ENCODE measurements around the gene KDM2A. TPM values are rescaled to one million over a fixed set of nuclear protein-coding genes. Genes with fewer than 3 reads are reported as not detected.
"Not testable (repeated sequence)": the region's sequence is repeated elsewhere in the genome, so short reads cannot be mapped to it uniquely, and the experiment has no call there.

KDM2A gene
- total RNA-seq, 2 donors from 2014 or later = 62.3 to 71.9 TPM

DNA sequence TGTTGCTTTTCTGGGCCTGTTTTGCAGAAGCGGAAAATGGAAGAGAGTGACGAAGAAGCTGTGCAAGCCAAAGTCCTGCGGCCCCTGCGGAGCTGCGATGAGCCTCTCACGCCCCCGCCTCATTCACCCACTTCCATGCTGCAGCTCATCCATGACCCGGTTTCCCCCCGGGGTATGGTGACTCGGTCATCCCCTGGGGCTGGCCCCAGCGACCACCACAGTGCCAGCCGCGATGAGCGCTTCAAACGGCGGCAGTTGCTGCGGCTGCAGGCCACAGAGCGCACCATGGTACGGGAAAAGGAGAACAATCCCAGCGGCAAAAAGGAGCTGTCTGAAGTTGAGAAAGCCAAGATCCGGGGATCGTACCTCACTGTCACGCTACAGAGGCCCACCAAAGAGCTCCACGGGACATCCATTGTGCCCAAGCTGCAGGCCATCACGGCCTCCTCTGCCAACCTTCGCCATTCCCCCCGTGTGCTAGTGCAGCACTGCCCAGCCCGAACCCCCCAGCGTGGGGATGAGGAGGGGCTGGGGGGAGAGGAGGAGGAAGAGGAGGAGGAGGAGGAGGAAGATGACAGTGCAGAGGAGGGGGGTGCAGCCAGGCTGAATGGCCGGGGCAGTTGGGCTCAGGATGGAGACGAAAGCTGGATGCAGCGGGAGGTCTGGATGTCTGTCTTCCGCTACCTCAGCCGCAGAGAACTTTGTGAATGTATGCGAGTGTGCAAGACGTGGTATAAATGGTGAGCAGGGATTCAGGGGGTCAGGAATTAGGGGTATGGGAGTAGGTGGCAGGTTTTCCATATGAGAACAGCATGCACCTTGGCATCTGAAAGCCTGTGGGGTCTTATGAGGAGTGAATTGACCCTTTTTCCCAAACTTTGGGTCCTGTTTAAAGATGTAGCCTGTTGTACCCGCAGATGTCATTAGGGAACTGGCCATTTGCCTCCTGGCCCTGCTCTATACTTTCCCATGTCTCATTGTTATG is 131.3 kb downstream of the KDM2A start:
- ATAC-seq (no peak), DNase-seq (no peak)
- intact Hi-C loops (cut with DNase I, micrococcal nuclease) = no loop called here

DNA sequence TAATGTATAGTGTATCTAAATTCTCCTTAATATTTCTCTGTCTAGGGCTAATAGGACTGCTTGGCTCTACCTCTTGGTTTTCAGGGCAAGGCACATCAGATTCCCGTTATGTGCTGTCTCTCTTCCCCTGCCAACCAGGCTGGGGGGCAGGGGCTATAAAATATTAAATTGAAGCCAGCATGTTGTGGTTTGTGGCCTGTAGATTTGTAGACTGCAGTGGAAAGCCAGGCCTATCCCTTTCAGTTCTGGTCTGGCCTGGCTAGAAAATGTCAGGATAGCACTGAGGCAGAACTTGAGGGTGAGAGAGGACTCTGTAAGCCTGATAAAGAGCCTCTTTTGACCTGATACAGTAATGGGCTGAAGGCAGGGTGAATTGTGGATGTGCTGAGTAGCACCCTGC is 132.8 kb downstream of the KDM2A start:
- DNase-seq (no peak), ATAC-seq (no peak)
- intact Hi-C loops (cut with DNase I, micrococcal nuclease) = no loop called here

GRCh38 chr11:67252831-67253239 is 133.8 kb downstream of the KDM2A start:
- intact Hi-C loops (cut with DNase I, micrococcal nuclease) = no loop called here
- DNase-seq = peak in 1 of 2 donors; percentile 29
- ATAC-seq = peak; percentile 59

GRCh38 chr11:67253872-67254624 is 135.0 kb downstream of the KDM2A start:
- DNase-seq (no peak), ATAC-seq (peak; percentile 69)
- intact Hi-C loops (cut with DNase I, micrococcal nuclease) = no loop called here

- no peak for DNase-seq
- no peak for ATAC-seq
- intact Hi-C loops (cut with DNase I, micrococcal nuclease) = no loop called here
Observed at GRCh38 chr11:67254798-67255197, 135.7 kb downstream of the KDM2A start.

DNA sequence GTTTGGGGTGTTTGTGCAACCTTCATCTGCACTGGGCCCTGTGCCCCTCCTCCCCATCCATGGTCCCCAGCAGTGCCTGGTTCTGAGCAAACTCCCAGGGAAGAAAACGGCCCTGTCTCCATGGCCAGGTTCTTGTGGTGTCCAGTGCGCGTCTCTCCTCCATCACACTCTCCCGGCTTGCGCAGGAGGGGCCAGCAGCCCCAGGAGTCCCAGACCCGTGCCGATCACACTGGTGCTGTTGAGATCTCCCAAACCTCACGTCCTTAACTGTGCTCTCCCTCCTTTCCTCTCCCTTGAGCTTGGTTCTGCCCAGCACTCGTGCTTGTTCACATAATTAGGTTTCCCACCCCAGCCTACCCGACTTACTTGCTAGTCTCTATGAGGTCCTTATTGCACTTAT is 136.3 kb downstream of the KDM2A start:
- DNase-seq = no peak
- ATAC-seq = no peak
- intact Hi-C loops (cut with DNase I, micrococcal nuclease) = no loop called here

- intact Hi-C loops (cut with DNase I, micrococcal nuclease) = no loop called here
- ATAC-seq = no peak
- no peak for DNase-seq
Observed at GRCh38 chr11:67255864-67256263, 136.8 kb downstream of the KDM2A start.

DNA sequence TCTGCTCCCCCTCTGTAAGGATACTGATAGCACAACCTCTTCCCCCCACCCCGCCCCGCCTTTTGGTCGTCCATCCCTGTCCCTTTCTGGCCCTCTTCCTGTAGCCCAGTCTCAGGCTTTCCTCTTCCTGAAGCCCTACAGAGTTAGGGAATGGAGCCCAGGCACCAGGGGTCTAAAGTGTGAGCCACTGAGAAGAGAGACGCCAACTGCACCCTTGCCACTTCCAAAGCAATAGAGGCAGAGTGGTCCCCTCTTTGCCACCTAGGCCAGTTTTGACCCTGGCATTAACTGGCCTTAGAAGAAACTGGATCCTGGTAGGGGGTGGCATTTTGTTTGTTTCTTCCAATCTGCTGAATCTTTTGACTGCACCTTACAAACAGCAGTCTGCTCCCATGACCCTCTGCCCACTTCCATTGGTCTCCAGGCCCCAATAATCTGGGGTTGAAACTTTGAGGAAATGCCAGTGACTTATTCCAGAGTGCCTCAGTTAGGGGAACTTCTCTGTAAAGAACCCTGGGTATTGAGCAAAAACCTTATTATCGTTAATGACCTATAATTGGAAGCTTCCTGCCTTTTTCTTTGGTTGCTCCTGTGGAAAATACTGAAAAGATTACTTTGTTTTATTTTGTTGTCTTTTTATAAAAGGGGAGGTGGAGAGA is 137.5 kb downstream of the KDM2A start:
- no peak for DNase-seq
- intact Hi-C loops (cut with DNase I, micrococcal nuclease) = no loop called here
- no peak for ATAC-seq

GRCh38 chr11:67260406-67260805 is 141.3 kb downstream of the KDM2A start:
- intact Hi-C loops (cut with DNase I, micrococcal nuclease) = no loop called here
- DNase-seq = no peak

DNA sequence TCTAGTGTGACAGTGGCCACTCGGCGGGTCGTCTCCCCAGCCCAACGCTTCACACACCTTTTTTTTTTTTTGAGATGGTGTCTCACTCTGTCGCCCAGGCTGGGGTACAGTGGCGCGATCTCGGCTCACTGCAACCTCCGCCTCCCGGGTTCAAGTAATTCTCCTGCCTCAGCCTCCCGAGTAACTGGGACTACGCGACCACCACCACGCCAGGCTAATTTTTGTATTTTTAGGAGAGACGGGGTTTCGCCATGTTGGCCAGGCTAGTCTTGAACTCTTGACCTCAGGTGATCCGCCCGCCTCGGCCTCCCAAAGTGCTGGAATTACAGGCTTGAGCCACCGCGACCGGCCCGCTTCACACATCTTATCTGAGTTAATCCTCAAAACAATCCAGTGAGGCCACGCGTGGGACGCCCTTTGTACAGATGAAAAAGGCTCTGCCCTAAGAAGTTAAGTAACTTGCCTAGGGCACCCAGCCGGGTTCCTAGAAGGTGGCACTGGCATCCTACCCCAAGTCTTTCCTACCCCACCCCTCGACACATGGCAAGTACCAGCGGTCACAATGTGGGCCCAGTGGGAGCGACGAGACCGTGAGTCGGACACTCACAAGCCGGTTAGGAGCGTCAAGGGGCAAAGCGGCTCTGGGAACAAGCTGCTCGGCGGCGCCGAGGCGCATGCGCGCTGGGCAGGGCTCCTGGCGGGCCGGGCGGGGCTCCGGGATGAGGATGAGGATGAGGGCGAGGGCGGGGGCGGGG is 142.0 kb downstream of the KDM2A start:
- intact Hi-C loops (cut with DNase I, micrococcal nuclease) = not testable (repeated sequence)

More at GRCh38 chr11:67260406-67260805, 141.3 kb downstream of the KDM2A start:
- ATAC-seq = no peak

GRCh38 chr11:67261640-67261945 is 142.5 kb downstream of the KDM2A start:
- ATAC-seq = no peak

More for the DNA sequence above, 142.0 kb downstream of the KDM2A start:
- ATAC-seq (peak; percentile 44), DNase-seq (peak; percentile 60 to 70)

GRCh38 chr11:67261946-67262681 is 143.1 kb downstream of the KDM2A start:
- intact Hi-C loops (cut with DNase I, micrococcal nuclease) = loop anchor here in 1 of 2 donors (2.0 kb wide), 1 partner anchor 55 kb away; no protein-coding TSS in a partner anchor
- ATAC-seq (no peak), DNase-seq (peak; percentile 22 to 27)

More at GRCh38 chr11:67261640-67261945, 142.5 kb downstream of the KDM2A start:
- no peak for DNase-seq
- intact Hi-C loops (cut with DNase I, micrococcal nuclease) = no loop called here

GRCh38 chr11:67262731-67263675 is 143.9 kb downstream of the KDM2A start:
- peak; percentile 81 to 90 for DNase-seq
- intact Hi-C loops (cut with DNase I, micrococcal nuclease) = loop anchor here in 1 of 2 donors (2.0 kb wide), 1 partner anchor 54 kb away; no protein-coding TSS in a partner anchor
- ATAC-seq = peak; percentile 54

- no peak for ATAC-seq
- DNase-seq = no peak
- intact Hi-C loops (cut with DNase I, micrococcal nuclease) = no loop called here
Observed at GRCh38 chr11:67264260-67264659, 145.2 kb downstream of the KDM2A start.

DNA sequence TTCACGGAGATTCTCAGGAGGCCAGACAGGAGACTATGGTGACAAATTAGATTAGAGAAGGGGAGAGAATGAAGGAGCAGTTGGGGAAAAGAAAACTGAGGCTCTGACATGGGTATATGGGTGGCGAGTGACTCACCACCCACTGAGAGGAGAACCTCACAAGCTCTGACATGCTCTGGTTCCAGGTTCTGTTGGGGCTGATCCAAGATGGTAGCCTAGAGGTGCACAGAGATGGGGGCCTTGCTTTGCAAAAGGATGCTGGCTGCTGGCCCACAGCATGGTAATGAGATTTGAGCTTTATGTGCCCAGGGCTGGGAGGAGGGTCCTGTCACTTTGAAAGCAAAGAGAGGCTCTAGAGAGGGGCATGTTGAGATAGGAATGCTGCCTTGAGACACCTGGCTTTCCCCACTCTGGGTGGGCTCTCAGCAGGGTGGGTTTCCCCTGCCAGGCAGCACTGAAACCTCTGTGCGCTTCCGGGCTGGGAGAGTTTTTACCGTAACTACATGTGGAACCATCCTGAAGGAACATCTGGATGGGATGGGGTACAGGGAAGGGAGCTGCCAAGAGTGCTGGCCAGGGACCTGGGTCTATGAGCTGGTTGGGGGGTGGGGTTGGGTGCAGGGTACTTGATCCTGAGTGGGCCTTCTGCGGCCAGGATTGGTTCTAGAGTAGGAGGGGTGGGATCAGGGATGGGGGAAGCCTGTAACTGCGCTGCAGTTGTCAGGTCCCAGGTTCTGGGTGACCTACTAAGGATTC is 146.0 kb downstream of the KDM2A start:
- ATAC-seq (no peak), DNase-seq (peak; percentile 20 to 24)
- intact Hi-C loops (cut with DNase I, micrococcal nuclease) = loop anchor here in 1 of 2 donors (5.0 kb wide), 1 partner anchor 52 kb away; no protein-coding TSS in a partner anchor

All from left colon (tissue), 2 donors.